Upper lobe of left lung (tissue), 4 donors: ENCODE data around the gene PHYHIPL.

Experiments
- CTCF ChIP-seq, 6 experiments: fragments of 450-650 bp in 4 of 6; fragments of 200-600 bp in 2 of 6; sonication (generic) in 2 of 6; IDR thresholded peaks; one replicate each; pipeline ENCODE4 v1.5.1; 2016 to 2019; ENCODE audit warnings: antibody characterized with exemption in 6 of 6
- EP300 ChIP-seq, 4 donors: sonication (generic); formaldehyde crosslinking; IDR thresholded peaks; one replicate each; pipeline ENCODE4 v1.5.1; 2017; ENCODE audit warnings: antibody characterized with exemption in 4 of 4, control low read depth in 2 of 4

GRCh38 chr10:59126991-59127390 is 49.5 kb upstream of the PHYHIPL start:
- TF ChIP-seq CTCF (IDR thresholded peaks at IDR 0.05) (no peak), EP300 (IDR thresholded peaks at IDR 0.05) (no peak)
